CD14-positive monocyte (primary cell): ENCODE results near the gene FDPS. TPM values are rescaled to one million over a fixed set of nuclear protein-coding genes. Genes with fewer than 3 reads are reported as not detected.

Experiments used
- DNase-seq, 3 donors: peaks; one replicate each; pipeline ENCODE4 v3.0.0-alpha.2; 2011 to 2022
- H2AFZ ChIP-seq: 2 replicates; pipeline ENCODE4 v1.6.0; 2012; ENCODE audit warnings: mild to moderate bottlenecking, low read depth, low read length, inconsistent platforms; ENCODE audit not compliant: insufficient read depth, poor library complexity, severe bottlenecking
- H3K27ac ChIP-seq, 2 donors: 1 replicate in 1 of 2; 2 replicates in 1 of 2; pipeline ENCODE4 v1.5.1; 2012 to 2013; ENCODE audit warnings: low read length in 2 of 2, control low read depth in 1 of 2, inconsistent platforms in 1 of 2, low read depth in 1 of 2, mild to moderate bottlenecking in 1 of 2
- H3K27me3 ChIP-seq, 2 donors: one replicate each; pipeline versions ENCODE4 v1.6.0 to v1.6.1; 2011 to 2013; ENCODE audit warnings: low read length in 2 of 2; ENCODE audit not compliant: control insufficient read depth in 2 of 2, insufficient read depth in 2 of 2
- H3K36me3 ChIP-seq, 2 donors: replicated peaks in 1 of 2; 1 replicate in 1 of 2; 2 replicates in 1 of 2; pipeline versions ENCODE4 v1.5.1 to v1.6.1; 2012 to 2013; ENCODE audit warnings: low read length in 2 of 2, control low read depth in 1 of 2, inconsistent platforms in 1 of 2, mild to moderate bottlenecking in 1 of 2; ENCODE audit not compliant: insufficient read depth in 2 of 2, control insufficient read depth in 1 of 2
- H3K4me1 ChIP-seq, 2 donors: 1 replicate in 1 of 2; 2 replicates in 1 of 2; pipeline versions ENCODE4 v1.5.1 to v1.6.1; 2012 to 2013; ENCODE audit warnings: low read length in 2 of 2, control low read depth in 1 of 2, inconsistent platforms in 1 of 2, mild to moderate bottlenecking in 1 of 2, moderate library complexity in 1 of 2; ENCODE audit not compliant: insufficient read depth in 2 of 2, control insufficient read depth in 1 of 2
- H3K4me2 ChIP-seq: replicated peaks from 2 replicates; pipeline ENCODE3; 2012; ENCODE audit warnings: low read length, moderate library complexity, mild to moderate bottlenecking; ENCODE audit not compliant: poor library complexity, severe bottlenecking; ENCODE audit errors: extremely low read depth
- H3K4me3 ChIP-seq, 3 experiments: fragments of 200-600 bp in 1 of 3; sonication (generic) in 1 of 3; replicated peaks in 1 of 3; 1 replicate in 2 of 3; 2 replicates in 1 of 3; pipeline ENCODE4 v1.5.1; 2011 to 2013; ENCODE audit warnings: low read length in 3 of 3, mild to moderate bottlenecking in 3 of 3, control low read depth in 2 of 3, low read depth in 2 of 3, inconsistent platforms in 1 of 3, moderate library complexity in 1 of 3
- H3K79me2 ChIP-seq: 2 replicates; pipeline ENCODE4 v1.6.0; 2012; ENCODE audit warnings: mild to moderate bottlenecking, control low read depth, inconsistent platforms, low read length, moderate library complexity; ENCODE audit not compliant: insufficient read depth
- H3K9ac ChIP-seq: 2 replicates; pipeline ENCODE4 v1.6.0; 2017; ENCODE audit warnings: low read length, mild to moderate bottlenecking; ENCODE audit not compliant: insufficient read depth, poor library complexity, severe bottlenecking
- H3K9me3 ChIP-seq, 2 donors: replicated peaks in 1 of 2; 1 replicate in 1 of 2; 2 replicates in 1 of 2; pipeline versions ENCODE4 v1.5.1 to v1.6.1; 2012 to 2013; ENCODE audit warnings: low read length in 2 of 2, control low read depth in 1 of 2; ENCODE audit not compliant: control insufficient read depth in 1 of 2, insufficient read depth in 1 of 2
- H4K20me1 ChIP-seq: 2 replicates; pipeline ENCODE4 v1.6.0; 2012; ENCODE audit warnings: mild to moderate bottlenecking, low read length, control low read depth, moderate library complexity; ENCODE audit not compliant: insufficient read depth
- H3K27ac Mint-ChIP-seq, 7 donors: one replicate each; pipeline ENCODE4 v1.8.0; 2020; ENCODE audit warnings: mild to moderate bottlenecking in 7 of 7, mixed read lengths in 7 of 7, moderate library complexity in 6 of 7, inconsistent platforms in 2 of 7
- H3K27me3 Mint-ChIP-seq, 3 donors: one replicate each; pipeline ENCODE4 v1.8.0; 2021 to 2022; ENCODE audit warnings: low read depth in 3 of 3, mild to moderate bottlenecking in 3 of 3, mixed read lengths in 3 of 3, moderate library complexity in 3 of 3, inconsistent platforms in 1 of 3
- H3K36me3 Mint-ChIP-seq, 2 donors: one replicate each; pipeline ENCODE4 v1.8.0; 2020; ENCODE audit warnings: mixed read lengths in 2 of 2, inconsistent platforms in 1 of 2, mild to moderate bottlenecking in 1 of 2
- H3K4me1 Mint-ChIP-seq: one replicate; pipeline ENCODE4 v1.8.0; 2020; ENCODE audit warnings: mild to moderate bottlenecking, mixed read lengths
- H3K4me3 Mint-ChIP-seq, 2 donors: one replicate each; pipeline ENCODE4 v1.8.0; 2020; ENCODE audit warnings: mild to moderate bottlenecking in 2 of 2, mixed read lengths in 2 of 2, moderate library complexity in 1 of 2
- H3K9me3 Mint-ChIP-seq, 7 donors: one replicate each; pipeline ENCODE4 v1.8.0; 2020 to 2022; ENCODE audit warnings: mixed read lengths in 7 of 7, mild to moderate bottlenecking in 6 of 7, moderate library complexity in 6 of 7, inconsistent platforms in 2 of 7
- CTCF ChIP-seq: fragments of 200-600 bp; IDR thresholded peaks from one replicate; pipeline ENCODE4 v1.8.0; 2022; ENCODE audit warnings: antibody characterized with exemption, mild to moderate bottlenecking
- WGBS: methylation state at CpG from one replicate; pipeline ENCODE4 v1.1.5; 2013; ENCODE audit warnings: missing lambda C conversion rate; ENCODE audit not compliant: insufficient coverage; 5-methylcytosine and 5-hydroxymethylcytosine counted together
- intact Hi-C, 2 donors: fragments of 100-400 bp; cut with micrococcal nuclease; formaldehyde crosslinking; loops; one replicate each; pipeline versions ENCODE4 v1.15.0 to v1.15.1; 2023
- polyA plus RNA-seq, 3 donors: library from polyadenylated mRNA; depleted of rRNA in 1 of 3; unstranded in 2 of 3; stranded (reverse) in 1 of 3; fragments of 300-500 nt in 2 of 3; fragments of >200 nt in 1 of 3; fragmentation: Illumina TruSeq in 2 of 3; gene quantifications; 1 replicate in 2 of 3; 2 replicates in 1 of 3; pipeline ENCODE4 v1.2.3, GENCODE V29; 2012 to 2021

FDPS gene
- polyA plus RNA-seq, 3 donors, result 92.5 to 123 (median 117) TPM

DNA sequence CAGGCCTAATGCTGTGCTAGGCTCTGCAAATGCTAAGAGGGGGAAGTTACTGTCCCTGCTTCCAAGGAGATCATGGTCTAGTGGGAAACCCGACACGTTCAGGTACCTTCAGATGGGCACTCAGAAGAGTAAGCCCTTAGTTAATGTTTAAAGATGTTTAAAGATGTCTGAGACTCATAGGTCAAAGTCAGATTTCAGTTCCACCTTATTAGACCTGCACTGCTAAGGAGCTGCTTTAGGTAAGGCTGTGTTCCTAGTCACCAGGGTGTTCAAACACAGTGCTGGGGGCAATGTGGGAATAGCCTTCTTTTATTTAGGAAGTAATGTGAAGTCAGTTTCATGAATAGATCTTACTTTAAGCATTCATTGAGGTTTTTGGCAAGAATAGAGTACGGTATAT lies 8.3 kb downstream of the FDPS start:
- peaks cover 10% of the 10 kb centered on the region for H4K20me1 ChIP-seq
- Mint-ChIP-seq H3K36me3 (peaks cover 41 to 57% of the 10 kb centered on the region in 2 donors), H3K4me1 (peaks cover 29% of the 10 kb centered on the region), H3K9me3 (peaks cover 0 to 1% (median 0%) of the 10 kb centered on the region in 7 donors), H3K27me3 (peaks cover 2 to 5% (median 3%) of the 10 kb centered on the region in 3 donors), H3K27ac (no peak overlapping the region), H3K4me3 (no peak overlapping the region)
- H3K9me3 ChIP-seq, result no peaks in the 10 kb centered on the region
- no peak overlapping the region for H3K4me3 ChIP-seq
- peaks cover 16 to 27% of the 10 kb centered on the region in 2 donors for H3K4me1 ChIP-seq
- no peaks in the 10 kb centered on the region for H3K27me3 ChIP-seq
- TF ChIP-seq CTCF, result no peak
- intact Hi-C loops, result no loop called here
- DNase-seq, result no peak
- H3K4me2 ChIP-seq, result no peak overlapping the region
- no peak overlapping the region for H2AFZ ChIP-seq
- WGBS, result no CpG with 5 or more reads among the region's 3 CpGs
- H3K27ac ChIP-seq, result no peak overlapping the region
- H3K79me2 ChIP-seq, result peaks cover 5% of the 10 kb centered on the region
- H3K36me3 ChIP-seq, result peaks cover 2 to 43% of the 10 kb centered on the region in 2 donors
- no peak overlapping the region for H3K9ac ChIP-seq

DNA sequence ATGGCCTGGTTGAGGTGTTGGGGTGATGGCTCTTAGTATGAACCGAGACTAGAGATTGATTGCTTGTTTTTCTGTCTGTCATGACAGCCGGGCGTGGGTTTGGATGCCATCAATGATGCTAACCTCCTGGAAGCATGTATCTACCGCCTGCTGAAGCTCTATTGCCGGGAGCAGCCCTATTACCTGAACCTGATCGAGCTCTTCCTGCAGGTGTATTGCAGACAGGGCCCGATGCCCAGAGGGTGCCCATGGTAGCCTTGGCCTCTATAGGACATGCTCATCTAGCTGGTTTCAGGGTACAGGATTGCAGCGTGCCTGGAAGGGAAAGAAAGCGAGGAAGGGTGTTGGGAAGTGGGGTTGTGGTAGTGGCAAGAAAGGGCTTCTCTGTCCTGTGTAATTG lies 9.4 kb downstream of the FDPS start:
- H3K36me3 ChIP-seq, result peaks cover 2 to 33% of the 10 kb centered on the region in 2 donors
- H3K4me2 ChIP-seq, result no peak overlapping the region
- peaks cover 0 to 1% (median 0%) of the 10 kb centered on the region in 7 donors for H3K9me3 Mint-ChIP-seq
- no peak overlapping the region for H2AFZ ChIP-seq
- no peak for TF ChIP-seq CTCF
- H3K4me1 ChIP-seq, result peaks cover 23 to 39% of the 10 kb centered on the region in 2 donors
- H3K4me1 Mint-ChIP-seq, result peaks cover 36% of the 10 kb centered on the region
- 100% methylated on average over 7 of the region's 9 CpGs for WGBS
- peak overlapping the region in 1 of 2 donors; percentile 5 for H3K27ac ChIP-seq
- H3K27me3 Mint-ChIP-seq, result peaks cover 2 to 7% (median 2%) of the 10 kb centered on the region in 3 donors
- H3K27ac Mint-ChIP-seq, result peak overlapping the region in 1 of 7 donors; percentile 37
- H3K36me3 Mint-ChIP-seq, result peaks cover 34 to 46% of the 10 kb centered on the region in 2 donors
- H4K20me1 ChIP-seq, result peaks cover 17% of the 10 kb centered on the region
- H3K4me3 ChIP-seq, result no peak overlapping the region
- DNase-seq, result no peak
- intact Hi-C loops, result no loop called here
- H3K9me3 ChIP-seq, result no peaks in the 10 kb centered on the region
- H3K79me2 ChIP-seq, result peaks cover 11% of the 10 kb centered on the region
- H3K4me3 Mint-ChIP-seq, result no peak overlapping the region
- H3K9ac ChIP-seq, result no peak overlapping the region
- H3K27me3 ChIP-seq, result no peaks in the 10 kb centered on the region
